T-helper 1 cell treated with Interleukin-12 subunit alpha and Interleukin-12 subunit beta and Interleukin-4 antibody, amounts not matched to agents 30 μg/mL and 1 μg/mL, for 36 hours (primary cell): ENCODE measurements around the gene SSRP1.

Experiments
- H3K27ac Mint-ChIP-seq: one replicate; pipeline ENCODE4 v1.8.0; 2021; ENCODE audit warnings: mild to moderate bottlenecking, mixed read lengths
- H3K27me3 Mint-ChIP-seq: one replicate; pipeline ENCODE4 v1.8.0; 2021; ENCODE audit warnings: low read depth, mixed read lengths
- H3K36me3 Mint-ChIP-seq: one replicate; pipeline ENCODE4 v1.8.0; 2021; ENCODE audit warnings: low read depth, mixed read lengths
- H3K4me1 Mint-ChIP-seq: one replicate; pipeline ENCODE4 v1.8.0; 2021; ENCODE audit warnings: low read depth, mixed read lengths
- H3K4me3 Mint-ChIP-seq: one replicate; pipeline ENCODE4 v1.8.0; 2021; ENCODE audit warnings: mild to moderate bottlenecking, moderate library complexity, mixed read lengths
- H3K9me3 Mint-ChIP-seq: one replicate; pipeline ENCODE4 v1.8.0; 2021; ENCODE audit warnings: mixed read lengths

SSRP1 gene

DNA sequence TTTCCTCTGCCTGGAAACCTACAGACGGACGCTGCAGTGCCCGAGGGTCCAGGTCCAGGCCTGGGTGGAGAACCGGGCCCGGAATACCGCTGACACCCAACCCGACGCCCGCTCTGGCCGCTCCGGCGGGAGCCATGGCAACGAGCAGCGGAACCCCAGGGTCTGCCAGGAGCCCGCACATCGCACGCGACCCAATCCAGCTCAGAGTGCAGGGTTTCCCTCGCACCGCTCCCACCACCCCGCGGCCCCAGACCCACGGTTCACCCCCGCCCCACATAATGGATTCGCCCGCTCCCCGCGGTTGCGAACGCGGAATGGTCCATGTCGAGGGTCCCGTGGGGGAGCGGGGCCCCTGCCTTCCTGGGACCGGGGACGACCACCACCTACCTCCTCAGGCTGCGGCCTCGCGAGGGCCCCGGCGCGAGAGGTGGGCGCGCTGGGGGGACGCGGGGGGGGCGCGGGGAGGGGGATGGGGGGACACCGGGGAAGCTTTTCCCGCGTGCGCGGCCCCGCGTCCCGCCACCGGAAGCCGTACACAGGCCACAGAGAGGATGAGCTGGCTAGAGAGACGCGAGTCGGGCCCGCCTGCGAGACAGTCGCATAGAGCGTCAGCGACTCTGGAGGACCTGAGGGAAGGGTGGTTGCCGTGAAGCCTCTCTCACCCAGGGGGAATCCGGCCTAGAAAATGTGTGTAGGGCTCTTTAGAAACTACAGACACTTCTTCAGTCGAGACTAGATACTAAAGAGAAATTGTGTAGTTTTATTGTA lies at the start of gene SSRP1:
Gene SSRP1, minus strand, starts transcription at position 550 of the 768 bp plus-strand sequence. CDS start 771 bp downstream, outside the sequence.
- peak within 1 kb of the TSS; percentile 98 for H3K27ac Mint-ChIP-seq
- peaks cover 25% of the 10 kb centered on the region for H3K36me3 Mint-ChIP-seq
- H3K27me3 Mint-ChIP-seq = peaks cover 2% of the 10 kb centered on the region
- H3K4me3 Mint-ChIP-seq = peak within 1 kb of the TSS; percentile 97
- H3K9me3 Mint-ChIP-seq = no peaks in the 10 kb centered on the region
- peaks cover 26% of the 10 kb centered on the region for H3K4me1 Mint-ChIP-seq

- Mint-ChIP-seq H3K27ac (no peak within 1 kb of the TSS), H3K27me3 (no peaks in the 10 kb centered on the region), H3K4me3 (no peak within 1 kb of the TSS), H3K4me1 (no peaks in the 10 kb centered on the region), H3K9me3 (no peaks in the 10 kb centered on the region), H3K36me3 (no peaks in the 10 kb centered on the region)
Measured at GRCh38 chr11:57380975-57381374, 45.3 kb upstream of the SSRP1 start, which contains the start of gene PRG3. Gene PRG3, minus strand, starts transcription at chr11:57381150. Its CDS starts 442 bp downstream, at chr11:57380708.

- Mint-ChIP-seq H3K4me3 (no peak overlapping the region), H3K9me3 (no peaks in the 10 kb centered on the region), H3K27me3 (no peaks in the 10 kb centered on the region), H3K36me3 (no peaks in the 10 kb centered on the region), H3K4me1 (no peaks in the 10 kb centered on the region), H3K27ac (no peak overlapping the region)
Measured at GRCh38 chr11:57379732-57380131, 44.0 kb upstream of the SSRP1 start.

GRCh38 chr11:57378186-57378585 lies 42.5 kb upstream of the SSRP1 start:
- no peaks in the 10 kb centered on the region for H3K27me3 Mint-ChIP-seq
- H3K4me3 Mint-ChIP-seq = no peak overlapping the region
- no peaks in the 10 kb centered on the region for H3K9me3 Mint-ChIP-seq
- no peaks in the 10 kb centered on the region for H3K4me1 Mint-ChIP-seq
- H3K27ac Mint-ChIP-seq = no peak overlapping the region
- H3K36me3 Mint-ChIP-seq = no peaks in the 10 kb centered on the region

- Mint-ChIP-seq H3K27ac (no peak overlapping the region), H3K4me1 (no peaks in the 10 kb centered on the region), H3K27me3 (no peaks in the 10 kb centered on the region), H3K9me3 (no peaks in the 10 kb centered on the region), H3K4me3 (no peak overlapping the region), H3K36me3 (no peaks in the 10 kb centered on the region)
Measured at GRCh38 chr11:57377107-57377506, 41.4 kb upstream of the SSRP1 start.

DNA sequence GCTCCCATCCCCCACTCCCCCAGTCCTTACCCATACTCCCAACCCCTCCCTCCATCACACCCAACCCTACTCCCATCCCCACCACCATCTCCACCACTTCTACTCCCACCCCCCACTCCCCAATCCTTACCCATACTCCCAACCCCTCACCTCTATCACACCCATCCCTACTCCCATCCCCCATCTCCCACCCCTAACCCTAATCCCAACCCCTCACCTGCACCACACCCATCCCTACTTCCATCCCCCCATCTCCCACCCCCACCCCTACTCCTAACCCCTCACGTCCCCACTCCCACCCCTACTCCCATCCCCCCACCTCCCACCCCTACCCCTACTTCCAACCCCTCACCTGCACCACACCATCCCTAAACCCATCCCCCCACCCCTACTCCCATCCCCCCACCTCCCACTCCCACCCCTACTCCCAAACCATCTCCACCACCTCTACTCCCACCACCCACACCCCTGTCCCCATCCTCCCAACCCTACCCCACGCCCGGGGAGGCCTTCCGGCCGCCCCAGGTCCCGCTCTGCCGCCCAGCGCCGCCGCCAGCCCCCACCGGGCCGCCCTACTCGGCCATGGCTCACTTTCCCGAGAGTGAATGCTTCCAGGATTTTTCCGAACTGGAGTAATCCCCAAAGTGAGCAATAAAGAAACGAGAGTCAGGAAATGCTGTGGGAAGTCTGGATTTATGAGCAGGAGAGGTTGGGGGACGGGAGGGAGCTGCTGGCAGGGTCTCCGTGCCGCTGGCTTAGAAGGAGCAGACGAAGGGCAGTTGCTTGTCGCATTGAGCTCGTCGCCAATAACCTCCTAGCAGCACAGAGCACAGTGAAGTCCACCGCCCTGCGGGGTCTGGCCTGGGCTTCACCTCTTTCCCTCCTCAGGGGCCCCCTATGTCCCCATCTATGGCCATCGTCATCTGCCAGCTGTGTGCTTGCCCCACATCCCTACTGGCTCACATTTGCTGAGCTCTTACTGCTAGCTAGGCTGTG lies 40.7 kb upstream of the SSRP1 start:
- no peaks in the 10 kb centered on the region for H3K9me3 Mint-ChIP-seq
- H3K4me3 Mint-ChIP-seq = no peak overlapping the region
- H3K27ac Mint-ChIP-seq = no peak overlapping the region
- no peaks in the 10 kb centered on the region for H3K27me3 Mint-ChIP-seq
- H3K36me3 Mint-ChIP-seq = no peaks in the 10 kb centered on the region
- H3K4me1 Mint-ChIP-seq = no peaks in the 10 kb centered on the region

DNA sequence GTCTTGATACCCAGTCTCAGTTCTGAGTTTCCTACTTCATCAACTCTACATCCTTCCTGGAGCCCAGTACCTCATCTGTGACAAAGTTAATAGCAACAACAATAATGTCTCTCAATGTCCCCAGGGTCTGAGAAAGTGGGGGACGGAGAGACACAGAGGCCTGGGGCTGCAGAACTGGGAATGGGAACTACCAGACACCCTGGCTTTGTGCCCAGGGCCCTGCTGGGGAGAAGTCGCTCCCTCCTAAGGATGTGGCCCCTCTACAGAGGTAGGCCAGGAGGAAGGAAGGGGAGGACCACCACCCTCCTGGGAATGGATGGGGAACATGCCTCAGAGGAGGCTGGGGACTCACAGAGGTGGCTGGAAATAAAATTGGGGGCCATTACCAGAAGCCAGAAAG lies 39.8 kb upstream of the SSRP1 start:
- Mint-ChIP-seq H3K4me1 (no peaks in the 10 kb centered on the region), H3K9me3 (no peaks in the 10 kb centered on the region), H3K27ac (no peak overlapping the region), H3K4me3 (no peak overlapping the region), H3K36me3 (no peaks in the 10 kb centered on the region), H3K27me3 (no peaks in the 10 kb centered on the region)

GRCh38 chr11:57374966-57375365 lies 39.3 kb upstream of the SSRP1 start:
- Mint-ChIP-seq H3K27me3 (no peaks in the 10 kb centered on the region), H3K9me3 (no peaks in the 10 kb centered on the region), H3K4me1 (no peaks in the 10 kb centered on the region), H3K27ac (no peak overlapping the region), H3K36me3 (no peaks in the 10 kb centered on the region), H3K4me3 (no peak overlapping the region)

DNA sequence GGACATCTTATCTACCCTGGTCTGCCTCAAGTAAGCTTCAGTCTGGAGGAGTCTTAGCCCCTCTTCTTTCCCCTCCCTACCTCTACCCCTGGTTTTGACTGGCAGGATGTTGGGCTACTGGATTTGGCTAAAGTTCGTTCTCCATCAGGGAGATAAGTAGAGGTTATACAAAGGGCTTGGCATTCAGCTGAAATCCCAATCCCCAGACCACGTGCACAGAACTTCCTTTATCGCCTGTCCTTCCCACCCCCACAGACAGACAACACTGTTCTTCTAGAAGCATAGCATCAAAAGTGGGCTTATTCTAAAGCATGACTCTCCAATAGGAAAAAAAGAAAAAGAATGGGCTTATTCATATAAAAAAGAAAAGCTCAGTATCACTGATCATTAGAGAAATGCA lies 37.5 kb upstream of the SSRP1 start:
- Mint-ChIP-seq H3K9me3 (no peaks in the 10 kb centered on the region), H3K27me3 (no peaks in the 10 kb centered on the region), H3K4me1 (no peaks in the 10 kb centered on the region), H3K4me3 (no peak overlapping the region), H3K36me3 (no peaks in the 10 kb centered on the region), H3K27ac (no peak overlapping the region)

DNA sequence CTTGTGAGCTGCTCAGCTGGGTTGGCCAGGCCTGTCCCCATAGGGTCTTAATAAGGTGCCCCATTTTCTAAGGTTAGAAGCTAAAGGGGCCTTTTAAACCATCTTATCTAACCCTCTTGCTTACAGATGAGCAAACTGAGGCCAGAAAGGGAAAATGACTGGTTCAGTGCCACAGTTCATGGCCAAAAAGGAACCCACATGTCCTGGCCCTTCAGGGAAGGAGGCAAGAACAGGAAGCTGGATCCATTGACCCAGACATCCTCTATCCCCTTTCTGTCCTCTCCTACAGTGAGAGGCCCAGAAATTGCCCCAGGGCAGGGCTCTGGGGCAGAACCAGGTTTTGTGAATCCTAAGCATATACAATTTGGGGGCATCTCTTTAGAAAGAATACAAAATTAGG lies 35.2 kb upstream of the SSRP1 start:
- Mint-ChIP-seq H3K27me3 (no peaks in the 10 kb centered on the region), H3K36me3 (no peaks in the 10 kb centered on the region), H3K9me3 (no peaks in the 10 kb centered on the region), H3K4me1 (no peaks in the 10 kb centered on the region), H3K4me3 (no peak overlapping the region), H3K27ac (no peak overlapping the region)

- Mint-ChIP-seq H3K9me3 (no peaks in the 10 kb centered on the region), H3K36me3 (no peaks in the 10 kb centered on the region), H3K4me1 (no peaks in the 10 kb centered on the region), H3K4me3 (no peak overlapping the region), H3K27ac (no peak overlapping the region), H3K27me3 (no peaks in the 10 kb centered on the region)
Measured at GRCh38 chr11:57370251-57370650, 34.6 kb upstream of the SSRP1 start.

GRCh38 chr11:57368845-57369232 lies 33.1 kb upstream of the SSRP1 start:
- Mint-ChIP-seq H3K9me3 (no peaks in the 10 kb centered on the region), H3K4me3 (no peak overlapping the region), H3K4me1 (no peaks in the 10 kb centered on the region), H3K36me3 (no peaks in the 10 kb centered on the region), H3K27ac (no peak overlapping the region), H3K27me3 (no peaks in the 10 kb centered on the region)

DNA sequence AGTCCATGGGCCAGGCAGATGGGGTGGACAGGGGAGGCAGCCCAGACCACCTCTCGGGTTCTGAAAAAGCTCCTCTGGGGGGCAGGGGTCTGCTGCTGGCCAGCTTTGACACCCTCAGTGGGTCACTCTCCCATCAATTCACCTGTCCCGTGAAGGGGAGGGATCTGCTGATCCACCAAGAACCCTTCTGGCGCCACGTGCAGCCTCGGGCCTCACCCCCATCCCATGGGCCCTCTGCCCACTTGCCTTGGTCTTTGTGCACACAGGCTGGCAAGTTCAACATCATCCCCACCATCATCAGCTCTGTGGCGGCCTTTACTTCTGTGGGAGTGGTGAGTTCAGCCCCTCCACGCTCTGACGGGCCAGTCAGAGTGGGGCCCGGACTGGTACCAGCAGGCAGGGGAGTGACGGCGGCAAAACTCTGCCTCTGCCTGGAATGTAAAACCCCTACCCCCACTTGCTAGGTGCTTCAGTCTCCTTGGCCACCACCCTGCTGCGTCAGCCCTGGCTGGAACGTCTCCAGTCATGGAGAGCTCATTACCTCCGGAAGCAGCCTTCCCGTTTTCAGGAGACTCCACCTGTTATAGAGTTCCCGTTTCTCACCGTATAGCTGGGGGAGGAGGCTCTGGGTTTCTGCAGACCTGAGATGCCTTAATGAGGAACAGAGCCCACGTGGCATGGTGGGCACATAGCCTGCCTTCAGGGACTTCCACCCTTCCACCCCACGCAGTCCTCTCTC lies 32.6 kb upstream of the SSRP1 start:
- Mint-ChIP-seq H3K4me3 (no peak overlapping the region), H3K4me1 (no peaks in the 10 kb centered on the region), H3K36me3 (no peaks in the 10 kb centered on the region), H3K27ac (no peak overlapping the region), H3K27me3 (no peaks in the 10 kb centered on the region), H3K9me3 (no peaks in the 10 kb centered on the region)

DNA sequence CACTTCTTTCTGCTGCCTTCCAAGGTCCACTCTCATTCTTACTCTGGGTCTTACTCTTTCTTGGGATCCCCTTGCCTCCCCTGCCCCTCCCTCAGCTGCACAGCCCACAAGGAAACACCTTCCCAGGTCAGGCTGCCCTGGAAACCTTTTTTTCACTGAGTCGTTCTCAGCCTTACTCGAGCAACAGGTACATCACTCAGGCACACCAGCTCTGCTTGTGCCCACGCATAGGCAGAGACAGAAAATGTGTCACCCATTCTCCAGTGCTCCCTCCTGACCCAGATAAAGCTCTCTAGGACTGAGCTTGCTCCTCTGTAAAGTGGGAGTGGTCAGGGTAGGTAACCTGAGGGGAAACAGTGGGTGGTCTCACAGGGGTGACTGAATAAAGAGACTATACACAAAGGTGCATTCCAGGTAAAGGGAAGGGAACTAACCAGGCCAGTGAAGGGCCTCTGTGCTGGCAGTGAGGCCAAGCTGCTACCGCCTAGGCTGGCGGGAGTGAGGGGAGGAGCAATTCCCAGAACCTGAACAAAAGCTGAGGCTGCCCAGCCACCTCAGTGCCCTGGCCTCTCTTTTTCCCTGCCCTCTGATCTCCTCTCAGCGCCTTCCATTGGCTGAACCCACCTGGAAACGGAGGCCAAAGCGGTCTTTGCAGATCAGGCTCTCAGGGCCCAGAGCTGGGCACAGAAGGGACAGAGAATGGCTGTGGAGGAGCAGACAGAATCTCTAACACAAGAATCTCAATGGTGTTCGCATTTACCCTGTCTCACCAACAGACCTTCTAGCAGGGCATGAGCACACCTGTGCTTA lies 29.4 kb upstream of the SSRP1 start:
- Mint-ChIP-seq H3K36me3 (no peaks in the 10 kb centered on the region), H3K27ac (no peak overlapping the region), H3K4me3 (no peak overlapping the region), H3K4me1 (no peaks in the 10 kb centered on the region), H3K9me3 (no peaks in the 10 kb centered on the region), H3K27me3 (no peaks in the 10 kb centered on the region)
